Left colon (tissue), 2 donors: ENCODE measurements around the gene ADAMTS2. TPM values are rescaled to one million over a fixed set of nuclear protein-coding genes. Genes with fewer than 3 reads are reported as not detected.
"Not testable (repeated sequence)": the region's sequence is repeated elsewhere in the genome, so short reads cannot be mapped to it uniquely, and the experiment has no call there.

Experiments used
- ATAC-seq: fragments of 200-7000 bp; cut with Tn5 transposase; one replicate; pipeline ENCODE4 v1.9.1; 2020; ENCODE audit warnings: mild to moderate bottlenecking, moderate library complexity
- DNase-seq, 2 donors: peaks; one replicate each; pipeline ENCODE4 v3.0.0-alpha.2; 2020
- intact Hi-C, 2 donors: fragments of 100-400 bp; cut with DNase I in 1 of 2; cut with micrococcal nuclease in 1 of 2; formaldehyde crosslinking; loops; one replicate each; pipeline versions ENCODE4 v1.11.2 to v1.14.0; 2022; cut with DNase I, micrococcal nuclease
- total RNA-seq, 2 donors: library from RNA; stranded (reverse); fragmentation: NEBNext Ultra II Directional; extraction: Animal tissue kit (Norgen Biotek cat#: 25700); gene quantifications; one replicate each; pipeline ENCODE4 v1.2.1, GENCODE V29; 2021
- donor health status: DM: no; HTN: no; CAD: no.
- donor health status: DM: yes; HTN: yes; CAD: no.

Gene ADAMTS2
- total RNA-seq, 2 donors from 2014 or later = 2.6 to 4.4 TPM

DNA sequence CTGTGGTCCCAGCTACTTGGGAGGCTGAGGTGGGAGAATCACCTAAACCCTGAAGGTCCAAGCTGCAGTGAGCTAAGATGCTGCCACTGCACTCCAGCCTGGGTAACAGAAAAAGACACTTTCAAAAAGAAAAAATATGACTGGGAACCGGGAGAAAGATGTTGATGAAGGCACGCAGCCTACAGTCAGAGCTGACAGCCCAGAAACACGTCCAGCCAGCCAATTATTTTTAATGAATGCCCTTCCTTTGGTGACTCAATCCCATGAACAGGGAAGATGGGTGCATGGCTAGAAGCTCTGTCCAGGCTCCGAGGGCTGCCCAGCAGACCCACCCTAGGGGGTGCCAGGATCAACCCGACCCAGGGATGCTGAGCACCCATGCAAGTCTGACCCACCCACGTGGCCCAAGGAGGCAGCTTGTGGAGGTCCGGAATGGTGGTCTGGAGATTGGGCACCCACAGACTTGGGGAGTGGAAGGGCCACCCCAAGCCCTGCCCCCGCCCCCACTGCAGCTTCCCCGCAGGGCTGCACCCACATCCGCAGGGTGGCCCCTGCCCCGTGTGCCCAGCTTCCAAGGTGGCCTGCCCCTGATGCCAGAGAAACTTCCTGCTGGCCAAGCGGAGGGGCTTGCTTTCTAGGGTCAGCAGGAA lies 51.0 kb downstream of the ADAMTS2 start:
- intact Hi-C loops = no loop called here
- no peak for DNase-seq
- no peak for ATAC-seq

DNA sequence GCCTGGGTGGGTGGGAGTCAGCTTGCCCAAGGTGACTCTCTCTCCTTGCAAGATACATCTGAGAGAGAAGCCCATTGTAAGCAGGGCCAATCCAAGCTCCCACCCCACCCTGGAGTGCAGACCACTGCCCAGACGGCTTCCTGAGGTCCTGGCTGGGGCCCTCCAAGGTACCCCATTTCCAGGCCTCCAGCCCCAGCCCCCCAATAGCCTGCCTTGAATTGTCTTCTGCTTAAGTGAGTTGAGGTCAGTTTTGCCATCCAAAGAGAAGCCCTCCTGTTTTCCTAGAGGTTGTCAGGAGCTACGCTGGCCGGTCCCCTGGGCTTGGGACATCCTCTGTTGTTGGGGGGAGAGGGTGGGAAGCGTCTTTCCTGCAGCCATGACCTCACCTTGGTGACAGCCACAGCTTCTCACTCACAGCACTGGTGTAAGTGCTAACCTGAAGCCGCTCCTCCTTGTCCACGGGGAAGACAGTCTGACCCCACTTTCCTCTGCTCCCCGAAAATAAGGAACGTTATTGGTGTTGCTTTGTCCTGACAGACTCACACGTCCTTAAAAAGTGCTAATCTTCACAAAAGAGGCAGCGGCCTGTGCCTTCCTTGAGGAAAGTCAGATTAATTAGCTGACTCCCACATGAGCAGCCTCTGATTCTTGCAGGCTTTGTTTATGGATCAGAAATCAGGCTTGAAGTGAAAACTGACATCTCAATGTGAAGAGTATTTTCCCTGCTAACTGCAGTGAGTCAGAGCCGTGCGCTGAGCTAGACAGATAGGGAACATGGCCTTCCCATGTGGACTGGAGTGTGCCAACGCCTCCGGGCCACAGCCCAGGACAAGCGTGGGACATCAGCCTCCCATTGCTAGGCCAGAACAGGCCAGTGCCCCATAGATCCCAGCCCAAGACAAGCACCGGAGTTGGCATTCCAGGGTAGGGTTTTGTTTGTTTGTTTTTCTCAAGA lies 52.3 kb downstream of the ADAMTS2 start:
- ATAC-seq (no peak), DNase-seq (no peak)
- intact Hi-C loops = no loop called here

DNA sequence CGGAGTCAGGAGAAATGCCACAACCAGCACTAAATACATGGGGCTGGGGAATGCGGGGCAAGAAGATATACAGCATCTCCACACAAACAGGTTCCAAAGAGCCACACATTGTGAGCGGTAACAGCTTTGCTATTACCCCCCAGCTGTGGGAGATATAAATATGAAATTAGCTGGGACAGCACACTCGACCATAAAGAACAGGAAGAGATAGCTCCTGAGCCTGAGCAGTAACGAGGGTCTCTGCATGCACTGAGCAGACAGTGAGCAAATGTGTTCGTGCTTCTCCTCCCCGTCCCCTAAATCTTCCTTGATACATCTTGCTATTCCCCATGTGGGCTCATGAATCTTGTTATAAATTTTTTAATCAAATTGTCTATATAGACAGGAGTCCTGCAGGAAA lies 53.1 kb downstream of the ADAMTS2 start:
- ATAC-seq (no peak), DNase-seq (no peak)
- intact Hi-C loops = no loop called here

DNA sequence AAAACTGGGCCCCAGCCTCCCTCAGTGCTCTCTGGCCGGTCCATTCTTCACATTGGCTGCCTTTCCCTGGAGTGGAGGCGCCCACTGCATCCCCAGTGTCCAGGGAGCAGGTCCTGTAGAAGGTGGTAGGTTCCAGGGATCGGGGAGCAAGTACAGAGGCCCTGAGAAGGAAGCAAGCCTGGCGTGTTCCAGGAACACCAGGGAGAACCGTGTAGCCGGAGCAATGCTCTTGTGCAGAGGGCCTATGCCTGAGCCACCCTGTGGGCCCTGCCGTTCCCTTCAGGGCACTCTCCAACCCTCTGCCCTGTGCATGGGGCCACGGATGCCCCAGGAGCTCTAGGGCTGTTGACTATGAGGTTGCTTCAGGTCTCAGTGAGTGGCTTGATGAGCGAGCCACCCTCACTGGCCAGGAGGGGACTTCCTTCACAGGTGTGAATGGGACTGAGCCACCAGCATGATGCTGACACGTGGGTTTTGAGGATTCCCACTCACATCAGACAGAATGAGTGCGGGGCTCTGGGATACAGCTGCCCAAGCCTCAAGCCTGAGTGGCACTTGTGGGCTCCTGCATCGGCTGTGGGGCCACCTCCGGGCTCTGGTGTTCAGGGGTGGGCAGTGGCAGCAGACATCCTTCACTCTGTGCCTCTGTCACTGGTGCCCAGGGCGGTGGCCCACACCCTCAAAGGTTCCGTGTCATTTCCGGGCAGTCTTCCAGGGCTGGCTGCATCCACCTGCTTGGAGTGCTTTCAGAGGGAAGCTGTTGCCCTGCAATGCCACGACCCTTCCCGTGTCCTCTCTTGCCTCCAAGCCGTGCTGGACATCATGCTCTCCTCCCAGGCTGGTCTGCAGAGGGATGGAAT lies 54.4 kb downstream of the ADAMTS2 start:
- no peak for ATAC-seq
- no peak for DNase-seq
- intact Hi-C loops = no loop called here

DNA sequence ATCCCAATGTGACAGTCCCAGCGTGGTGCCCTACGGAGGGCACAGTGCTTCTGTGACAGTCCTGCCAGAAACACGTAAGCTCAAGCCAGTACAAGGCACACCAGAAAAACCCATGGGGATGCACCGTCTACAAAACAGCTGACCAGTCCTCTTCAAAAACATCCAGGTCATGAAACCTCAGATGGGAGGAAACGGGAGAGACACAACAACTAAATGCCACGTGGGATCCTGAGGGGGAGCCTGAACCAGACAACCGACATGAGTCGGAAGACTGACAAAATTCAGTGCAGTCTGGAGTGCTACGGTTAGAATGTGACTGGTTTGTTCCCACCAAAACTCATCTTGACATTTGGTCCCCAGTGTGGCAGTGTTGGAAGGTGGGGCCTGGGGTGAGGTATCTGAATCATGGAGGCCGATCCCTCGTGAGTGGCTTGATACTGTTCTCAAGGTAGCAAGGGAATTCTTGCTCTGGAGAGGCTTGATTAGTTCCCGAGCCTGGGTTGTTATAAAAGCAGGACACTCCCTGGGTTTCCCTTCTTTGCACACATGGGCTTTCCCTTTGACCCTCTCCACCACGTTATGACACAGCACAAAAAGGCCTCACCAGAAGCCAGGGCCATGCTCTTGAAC lies 55.4 kb downstream of the ADAMTS2 start:
- ATAC-seq (no peak), DNase-seq (no peak)
- intact Hi-C loops = no loop called here

DNA sequence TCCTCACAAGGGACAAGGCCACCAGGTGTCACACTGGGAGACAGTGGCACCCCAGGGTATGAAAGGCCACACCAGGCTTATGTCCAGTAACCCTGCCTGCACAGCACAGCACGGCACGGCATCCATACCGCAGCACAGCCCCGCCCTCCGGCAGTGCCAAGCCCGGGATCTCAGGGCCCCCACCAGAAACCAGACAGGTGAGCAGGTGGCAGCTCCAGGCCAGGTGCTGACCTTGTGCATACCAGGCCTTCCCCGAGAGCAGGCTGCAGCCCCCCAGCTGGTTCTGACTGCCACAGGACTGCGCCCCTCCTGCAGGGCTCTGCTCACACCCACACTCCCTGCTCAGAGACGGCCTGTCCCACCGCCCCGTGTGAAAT lies 56.5 kb downstream of the ADAMTS2 start:
- intact Hi-C loops = no loop called here
- ATAC-seq (no peak), DNase-seq (no peak)

DNA sequence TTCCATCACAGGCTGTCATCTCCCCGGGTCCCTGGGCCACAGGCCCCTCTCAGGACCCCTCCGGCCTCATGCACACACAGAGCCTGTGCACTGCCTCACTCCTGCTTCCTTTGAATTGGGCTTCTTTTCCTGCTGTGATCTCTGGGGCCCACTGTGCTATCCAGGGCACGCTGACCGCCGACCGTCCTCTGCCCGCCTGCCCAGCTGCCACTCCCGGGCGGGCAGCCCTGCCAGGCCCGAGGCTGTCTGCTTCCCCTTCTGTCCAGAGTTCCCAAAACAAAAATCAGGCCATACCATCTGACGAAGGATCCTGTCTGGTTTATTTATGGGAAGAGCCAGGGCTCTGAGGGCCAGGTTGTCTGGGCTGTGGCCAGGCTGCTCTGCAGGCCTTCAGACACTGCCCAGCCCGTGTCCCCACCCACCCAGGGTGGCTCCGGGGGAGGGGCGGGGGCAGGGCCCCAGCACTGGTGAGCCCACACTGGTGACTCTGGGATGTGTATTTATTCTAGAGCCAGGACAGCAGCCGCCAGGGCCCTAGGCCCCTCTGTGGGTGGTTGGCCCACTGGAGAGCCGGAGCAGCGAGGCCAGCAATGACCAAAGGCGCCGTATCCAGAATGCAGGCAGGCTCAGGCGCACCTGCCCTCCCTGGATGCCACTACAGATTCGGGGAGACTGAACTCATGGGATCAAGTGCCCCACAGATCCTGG lies 57.0 kb downstream of the ADAMTS2 start:
- ATAC-seq = no peak
- intact Hi-C loops = no loop called here
- DNase-seq = no peak

DNA sequence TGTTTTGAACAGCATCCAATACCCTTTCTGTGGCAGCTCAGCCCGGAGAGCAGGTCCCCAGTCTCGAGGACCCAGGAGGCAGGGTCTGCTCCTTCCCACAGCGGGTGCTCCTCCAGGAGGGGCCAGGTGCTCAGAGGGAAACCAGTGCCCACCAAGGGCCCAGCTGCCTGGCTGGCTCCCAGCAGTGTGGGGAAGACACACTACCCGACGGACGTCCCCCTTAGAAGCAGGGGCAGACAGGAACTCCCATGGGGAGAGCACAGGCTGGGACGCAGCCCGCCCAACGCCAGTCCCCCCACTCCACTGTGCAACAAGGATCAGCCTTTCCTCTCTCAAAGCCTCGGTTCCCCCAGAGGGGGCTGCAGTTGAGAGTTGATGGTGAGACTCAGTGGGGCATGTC lies 57.6 kb downstream of the ADAMTS2 start:
- ATAC-seq (no peak), DNase-seq (no peak)
- intact Hi-C loops = no loop called here

DNA sequence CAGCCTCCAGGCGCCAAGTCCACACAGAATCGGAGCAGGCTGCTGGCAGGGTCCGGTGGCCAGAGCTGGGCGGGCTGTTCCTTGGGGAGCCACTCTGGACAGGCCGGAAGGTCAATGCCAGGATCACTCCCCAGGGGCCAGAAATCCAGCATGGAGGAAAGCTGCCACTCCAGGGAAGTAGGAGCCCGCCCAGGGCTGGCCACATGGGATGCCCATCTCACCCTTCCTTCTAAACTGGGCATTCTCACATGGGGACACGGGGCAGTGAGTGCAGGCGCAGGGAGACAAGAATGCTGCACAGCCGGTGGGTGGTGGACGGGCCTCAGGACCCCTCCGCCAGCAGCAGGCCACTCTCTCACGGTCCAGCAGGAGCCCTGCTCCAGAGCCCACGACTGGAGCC lies 58.2 kb downstream of the ADAMTS2 start:
- ATAC-seq (no peak), DNase-seq (no peak)
- intact Hi-C loops = no loop called here

DNA sequence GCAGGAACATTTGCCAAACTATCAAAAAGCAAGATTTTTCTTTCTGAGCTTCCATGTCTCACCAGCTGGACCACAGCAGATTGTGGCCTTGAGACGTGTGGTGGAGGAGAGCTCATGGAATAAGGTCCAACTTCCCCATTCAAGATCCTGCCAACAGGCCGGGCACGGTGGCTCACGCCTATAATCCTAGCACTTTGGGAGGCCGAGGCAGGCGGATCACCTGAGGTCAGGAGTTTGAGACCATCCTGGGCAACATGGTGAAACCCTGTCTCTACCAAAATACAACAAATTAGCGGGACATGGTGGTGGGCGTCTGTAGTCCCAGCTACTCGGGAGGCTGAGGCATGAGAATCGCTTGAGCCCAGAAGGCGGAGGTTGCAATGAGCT lies 59.5 kb downstream of the ADAMTS2 start:
- DNase-seq, intact Hi-C loops, ATAC-seq: not testable (repeated sequence)

DNA sequence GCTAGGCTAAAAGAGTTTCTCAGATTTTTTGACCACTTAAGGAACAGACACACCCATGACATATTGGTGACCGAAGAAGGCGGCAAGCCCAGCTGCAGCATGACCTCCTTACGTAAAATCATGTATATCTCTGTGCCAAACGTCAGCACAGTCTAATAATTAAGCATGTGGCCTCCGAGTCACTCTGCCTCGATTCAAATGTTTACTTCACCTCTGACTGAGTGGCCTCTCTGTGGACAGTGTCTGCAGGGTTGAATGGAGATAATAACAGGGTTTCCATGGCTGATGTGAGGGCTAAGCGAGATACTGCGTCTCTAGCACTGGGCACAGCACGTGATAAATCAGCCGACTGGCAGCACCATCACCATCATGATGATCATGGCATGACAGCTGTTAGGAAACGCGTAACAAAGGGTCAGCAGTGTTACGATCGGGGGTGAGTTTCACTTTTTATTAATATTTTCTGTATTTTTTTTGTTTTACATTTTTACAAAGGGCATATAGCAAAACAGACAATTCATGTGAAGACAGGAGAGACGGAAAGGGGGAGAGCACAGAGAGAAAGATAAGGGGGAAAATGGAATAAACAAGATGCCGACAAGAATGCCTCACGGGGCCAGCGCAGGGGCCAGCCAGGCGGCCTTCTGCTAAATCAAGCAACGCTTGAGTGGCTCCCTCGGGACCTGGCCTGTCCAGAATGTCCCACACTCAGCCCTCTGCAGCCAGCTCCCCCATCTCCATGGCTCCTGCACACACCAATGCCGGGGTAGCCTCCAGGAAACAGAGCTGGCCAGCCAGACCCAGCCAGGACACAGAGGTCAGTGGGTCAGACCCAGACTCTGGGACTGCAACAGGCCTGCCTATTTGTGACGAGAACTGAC lies 60.3 kb downstream of the ADAMTS2 start:
- no peak for ATAC-seq
- DNase-seq = no peak
- intact Hi-C loops = no loop called here

DNA sequence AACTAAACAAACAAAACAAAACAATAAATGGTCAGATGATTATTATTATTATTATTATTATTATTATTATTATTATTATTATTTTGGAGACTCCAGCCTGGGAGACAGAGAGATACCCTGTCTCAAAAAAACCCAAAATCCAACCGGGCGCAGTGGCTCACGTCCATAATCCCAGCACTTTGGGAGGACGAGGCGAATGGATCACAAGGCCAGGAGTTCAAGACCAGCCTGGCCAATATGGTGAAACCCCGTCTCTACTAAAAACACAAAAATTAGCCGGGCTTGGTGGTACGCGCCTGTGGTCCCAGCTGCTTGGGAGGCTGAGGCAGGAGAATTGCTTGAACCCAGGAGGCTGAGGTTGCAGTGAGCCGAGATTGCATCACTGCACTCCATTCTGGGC lies 61.4 kb downstream of the ADAMTS2 start:
- intact Hi-C loops, DNase-seq, ATAC-seq: not testable (repeated sequence)

DNA sequence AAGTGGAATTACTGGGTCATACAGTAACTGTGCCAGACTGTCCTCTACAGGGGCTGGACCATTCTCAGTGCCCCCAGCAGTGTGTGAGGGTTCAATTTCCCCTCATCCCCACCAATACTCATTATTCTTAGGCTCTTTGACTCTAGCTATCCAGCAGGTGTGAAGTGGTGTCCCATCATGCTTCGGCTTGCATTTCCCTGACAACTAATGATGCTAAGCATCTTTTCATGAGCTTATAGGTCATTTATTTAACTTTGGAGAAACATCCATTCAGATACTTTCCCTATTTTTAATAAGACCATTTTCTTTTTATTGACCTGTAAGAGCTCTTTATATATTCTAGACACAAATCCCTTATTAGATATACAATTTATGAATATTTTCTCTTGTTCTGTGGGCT lies 63.6 kb downstream of the ADAMTS2 start:
- no peak for DNase-seq
- intact Hi-C loops = no loop called here
- no peak for ATAC-seq

DNA sequence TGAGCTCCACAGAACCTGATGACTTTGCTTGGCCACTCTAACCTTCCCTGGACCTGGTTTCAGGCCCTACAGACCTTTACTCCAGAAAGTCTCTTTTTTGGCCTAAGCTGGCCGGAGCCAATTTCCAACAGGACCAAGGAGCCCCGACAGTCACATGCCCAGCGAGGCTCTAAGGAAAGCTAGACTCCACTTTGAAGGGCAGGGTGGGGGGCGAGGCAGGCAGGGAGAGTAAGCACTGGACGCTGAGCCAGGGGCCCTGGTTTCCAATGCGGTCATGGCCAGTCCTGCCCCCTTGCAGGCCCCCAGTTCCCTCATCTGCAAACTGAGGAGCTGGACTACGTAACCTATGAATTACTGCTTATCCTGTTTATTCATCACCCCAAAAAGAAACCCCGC lies 65.2 kb downstream of the ADAMTS2 start:
- DNase-seq = no peak
- intact Hi-C loops = no loop called here
- ATAC-seq = no peak

DNA sequence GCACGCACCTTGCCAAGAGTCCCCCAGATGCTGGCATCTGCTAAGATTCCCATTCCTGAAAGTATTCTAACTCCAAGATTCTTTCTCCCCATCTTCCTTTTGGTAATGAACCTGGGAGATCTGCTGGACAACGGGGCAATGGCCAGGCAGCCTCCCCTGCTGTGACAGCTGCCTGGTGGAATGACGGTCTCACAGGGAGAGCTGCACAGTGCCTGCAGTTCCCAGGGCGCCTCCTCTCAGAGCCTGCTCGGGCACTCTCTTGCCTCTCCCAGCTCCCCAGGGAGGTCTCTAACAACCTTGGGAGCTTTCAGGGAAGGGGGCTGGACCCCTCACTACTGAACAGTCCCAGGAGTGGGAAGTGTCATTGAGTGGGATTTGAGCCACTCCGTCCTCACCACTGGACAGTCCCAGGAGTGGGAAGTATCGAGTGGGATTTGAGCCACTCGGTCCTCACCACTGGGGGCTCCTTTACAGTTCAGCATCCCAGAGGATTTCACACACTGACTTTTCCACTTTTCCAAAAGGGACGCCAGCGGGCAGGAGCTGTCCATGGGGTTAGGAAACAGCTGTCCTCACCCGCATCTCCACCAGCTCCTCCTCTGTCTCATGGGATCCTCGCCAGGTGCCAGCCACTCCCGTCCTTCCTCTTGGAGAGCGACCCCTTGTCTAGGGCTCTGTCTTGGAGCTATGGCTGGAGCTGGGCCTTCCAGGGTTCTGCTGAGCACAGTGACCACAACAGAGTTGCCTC lies 65.7 kb downstream of the ADAMTS2 start:
- intact Hi-C loops = no loop called here
- no peak for DNase-seq
- no peak for ATAC-seq

DNA sequence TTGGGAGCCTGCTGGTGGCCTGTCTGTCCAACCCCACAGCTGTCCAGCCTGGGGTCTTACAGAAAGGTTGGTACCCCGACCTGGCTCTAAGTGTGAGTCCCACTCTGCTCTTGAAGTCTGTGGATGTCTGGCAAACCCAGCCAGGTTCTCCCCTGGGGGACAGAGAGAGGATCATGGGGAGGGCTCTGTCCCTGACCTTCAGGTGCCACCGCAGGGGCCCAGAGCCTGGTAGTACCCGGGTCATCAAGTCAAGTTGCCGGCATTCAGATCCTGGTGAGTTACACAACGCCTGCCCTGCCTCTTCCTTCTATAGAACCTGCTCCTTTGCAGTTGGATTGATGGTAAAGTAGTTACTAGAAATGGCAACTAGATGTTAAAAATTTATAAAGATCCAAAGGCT lies 66.7 kb downstream of the ADAMTS2 start:
- intact Hi-C loops = no loop called here
- DNase-seq (no peak), ATAC-seq (no peak)

DNA sequence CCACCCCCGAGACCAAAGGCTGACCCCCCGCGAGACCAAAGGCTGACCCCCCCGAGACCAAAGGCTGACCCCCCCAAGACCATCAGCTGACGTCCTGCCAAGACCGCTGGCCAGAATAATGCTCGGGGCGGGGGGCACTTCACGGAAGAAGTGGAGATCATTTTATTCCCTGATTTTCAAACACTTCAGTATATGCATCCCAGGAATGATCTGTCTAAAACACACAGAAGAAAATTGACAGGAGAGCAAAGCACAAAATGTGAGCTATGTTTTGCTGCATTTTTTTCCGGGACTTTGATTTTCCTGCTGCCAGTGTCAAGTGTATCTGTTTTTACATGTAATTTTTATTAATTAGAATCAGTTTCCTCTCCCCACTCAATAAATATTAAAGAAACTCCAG lies 67.1 kb downstream of the ADAMTS2 start:
- intact Hi-C loops = no loop called here
- DNase-seq = no peak
- ATAC-seq = no peak
